Uterus (tissue), 4 donors: ENCODE data around the gene ZNF407. TPM values are rescaled to one million over a fixed set of nuclear protein-coding genes. Genes with fewer than 3 reads are reported as not detected.

Experiments
- DNase-seq, 2 donors: peaks; one replicate each; pipeline ENCODE4 v3.0.0-alpha.2; 2019 to 2020
- H3K27ac ChIP-seq, 2 donors: fragments of 200-600 bp; sonication (generic); 1 replicate in 1 of 2; 2 replicates in 1 of 2; pipeline ENCODE4 v1.5.1; 2016 to 2018
- H3K27me3 ChIP-seq, 2 donors: fragments of 200-600 bp; sonication (generic); one replicate each; pipeline ENCODE4 v1.5.1; 2018 to 2019; ENCODE audit warnings: control low read depth in 1 of 2
- H3K36me3 ChIP-seq, 2 donors: fragments of 200-600 bp; sonication (generic); one replicate each; pipeline ENCODE4 v1.5.1; 2019; ENCODE audit warnings: control low read depth in 1 of 2
- H3K4me1 ChIP-seq, 2 donors: fragments of 200-600 bp; sonication (generic); one replicate each; pipeline ENCODE4 v1.5.1; 2018 to 2019; ENCODE audit warnings: control low read depth in 1 of 2
- H3K4me3 ChIP-seq, 2 donors: fragments of 200-600 bp; sonication (generic); 1 replicate in 1 of 2; 2 replicates in 1 of 2; pipeline ENCODE4 v1.5.1; 2018 to 2019; ENCODE audit warnings: mild to moderate bottlenecking in 1 of 2
- H3K9me3 ChIP-seq, 2 donors: fragments of 200-600 bp; sonication (generic); one replicate each; pipeline ENCODE4 v1.5.1; 2019; ENCODE audit warnings: control low read depth in 1 of 2
- POLR2A ChIP-seq, 2 donors: fragments of 450-650 bp; IDR thresholded peaks; one replicate each; pipeline ENCODE4 v1.6.1; 2016; ENCODE audit warnings: antibody characterized with exemption in 2 of 2, mild to moderate bottlenecking in 1 of 2, moderate library complexity in 1 of 2
- intact Hi-C: fragments of 100-400 bp; cut with DNase I; formaldehyde crosslinking; loops from one replicate; pipeline ENCODE4 v1.15.1; 2023; ENCODE audit warnings: low total_unique reads
- total RNA-seq, 4 donors: library from RNA; depleted of rRNA in 3 of 4; stranded (reverse); fragments of >200 nt in 3 of 4; gene quantifications; one replicate each; pipeline versions ENCODE4 v1.1.0 to v1.2.4, GENCODE V29; 2014 to 2023
- TF ChIP-seq, protein P1 (sequence below), 4 experiments: fragments of 200-600 bp in 2 of 4; fragments of 450-650 bp in 2 of 4; sonication (generic) in 2 of 4; IDR thresholded peaks; one replicate each; pipeline ENCODE4 v1.5.1; 2016 to 2019; ENCODE audit warnings: antibody characterized with exemption in 4 of 4, mild to moderate bottlenecking in 2 of 4, moderate library complexity in 1 of 4
- donor health status: DM: yes; HTN: yes; CAD: no.

ZNF407 gene
- total RNA-seq, 4 donors from 2014 or later: 10.6 to 38.9 (median 23.7) TPM

DNA sequence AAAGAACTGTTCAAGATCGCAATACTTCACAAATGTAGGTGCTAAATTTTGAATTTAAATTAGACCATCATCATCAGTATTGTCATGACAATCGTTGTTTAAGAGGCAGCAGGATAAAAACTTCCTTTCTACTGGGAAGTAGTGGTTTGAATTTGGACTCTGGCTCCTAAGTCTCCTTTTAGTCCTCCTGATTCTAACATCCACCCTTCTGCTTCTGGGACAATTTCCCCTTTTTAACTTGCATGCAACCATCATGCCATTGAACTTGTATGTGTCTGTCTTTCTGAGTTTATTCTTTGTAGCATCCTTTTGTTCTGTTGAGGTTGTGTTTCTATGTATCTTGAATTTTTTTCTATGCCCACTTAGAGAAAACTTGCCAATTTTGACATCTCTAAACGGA, 361.5 kb downstream of the ZNF407 start:
- no peak for DNase-seq
- H3K27me3 ChIP-seq: no peaks in the 10 kb centered on the region
- H3K9me3 ChIP-seq: no peaks in the 10 kb centered on the region
- H3K4me1 ChIP-seq: no peaks in the 10 kb centered on the region
- H3K4me3 ChIP-seq: no peak overlapping the region
- intact Hi-C loops: no loop called here
- no peaks in the 10 kb centered on the region for H3K36me3 ChIP-seq
- H3K27ac ChIP-seq: no peak overlapping the region
- TF ChIP-seq, protein P1, sequence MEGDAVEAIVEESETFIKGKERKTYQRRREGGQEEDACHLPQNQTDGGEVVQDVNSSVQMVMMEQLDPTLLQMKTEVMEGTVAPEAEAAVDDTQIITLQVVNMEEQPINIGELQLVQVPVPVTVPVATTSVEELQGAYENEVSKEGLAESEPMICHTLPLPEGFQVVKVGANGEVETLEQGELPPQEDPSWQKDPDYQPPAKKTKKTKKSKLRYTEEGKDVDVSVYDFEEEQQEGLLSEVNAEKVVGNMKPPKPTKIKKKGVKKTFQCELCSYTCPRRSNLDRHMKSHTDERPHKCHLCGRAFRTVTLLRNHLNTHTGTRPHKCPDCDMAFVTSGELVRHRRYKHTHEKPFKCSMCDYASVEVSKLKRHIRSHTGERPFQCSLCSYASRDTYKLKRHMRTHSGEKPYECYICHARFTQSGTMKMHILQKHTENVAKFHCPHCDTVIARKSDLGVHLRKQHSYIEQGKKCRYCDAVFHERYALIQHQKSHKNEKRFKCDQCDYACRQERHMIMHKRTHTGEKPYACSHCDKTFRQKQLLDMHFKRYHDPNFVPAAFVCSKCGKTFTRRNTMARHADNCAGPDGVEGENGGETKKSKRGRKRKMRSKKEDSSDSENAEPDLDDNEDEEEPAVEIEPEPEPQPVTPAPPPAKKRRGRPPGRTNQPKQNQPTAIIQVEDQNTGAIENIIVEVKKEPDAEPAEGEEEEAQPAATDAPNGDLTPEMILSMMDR (IDR thresholded peaks at IDR 0.05): no peak
- no peak for TF ChIP-seq POLR2A (IDR thresholded peaks at IDR 0.05)

- no peak for TF ChIP-seq POLR2A (IDR thresholded peaks at IDR 0.05)
- TF ChIP-seq, protein P1 (IDR thresholded peaks at IDR 0.05): no peak
Measured at GRCh38 chr18:74961596-74961995, 363.9 kb downstream of the ZNF407 start.

DNA sequence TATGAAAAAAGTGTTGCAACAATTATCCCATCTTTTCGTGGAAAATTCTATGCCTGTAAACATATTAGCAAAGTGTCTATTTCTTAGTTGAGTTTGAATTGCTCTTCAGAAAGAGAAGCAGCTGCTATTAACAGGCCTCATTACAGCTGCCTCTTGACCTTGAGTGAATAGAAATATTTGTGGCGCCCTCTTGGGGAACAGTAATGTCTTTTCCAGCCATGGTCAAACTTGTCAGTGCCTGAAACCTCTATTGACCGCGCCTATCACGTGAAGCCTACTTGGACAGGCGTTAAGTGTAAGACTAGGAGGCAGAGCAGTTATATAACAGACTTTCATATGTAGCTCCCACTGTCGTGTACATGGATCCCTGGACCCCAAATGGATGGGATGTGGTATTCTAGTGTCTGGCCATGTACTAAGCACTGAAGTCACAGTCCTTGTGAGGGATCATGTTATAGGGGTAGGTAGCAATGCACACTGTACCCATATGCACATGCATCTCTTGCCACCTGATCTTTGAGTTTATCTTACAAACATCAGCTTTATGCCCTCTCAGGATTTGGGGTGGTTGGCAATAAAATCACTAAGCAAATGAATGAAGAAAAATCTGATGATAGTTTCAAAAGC, 366.3 kb downstream of the ZNF407 start:
- H3K27ac ChIP-seq: no peak overlapping the region
- H3K4me1 ChIP-seq: no peaks in the 10 kb centered on the region
- H3K36me3 ChIP-seq: no peaks in the 10 kb centered on the region
- H3K27me3 ChIP-seq: no peaks in the 10 kb centered on the region
- no peaks in the 10 kb centered on the region for H3K9me3 ChIP-seq
- DNase-seq: no peak
- TF ChIP-seq, protein P1 (IDR thresholded peaks at IDR 0.05): no peak
- no peak for TF ChIP-seq POLR2A (IDR thresholded peaks at IDR 0.05)
- intact Hi-C loops: no loop called here
- no peak overlapping the region for H3K4me3 ChIP-seq

More at GRCh38 chr18:74961596-74961995, 363.9 kb downstream of the ZNF407 start:
- Histone ChIP-seq H3K4me3 (no peak overlapping the region), H3K27ac (no peak overlapping the region), H3K27me3 (no peaks in the 10 kb centered on the region), H3K9me3 (no peaks in the 10 kb centered on the region), H3K36me3 (no peaks in the 10 kb centered on the region), H3K4me1 (no peaks in the 10 kb centered on the region)
- no peak for DNase-seq
- intact Hi-C loops: no loop called here

DNA sequence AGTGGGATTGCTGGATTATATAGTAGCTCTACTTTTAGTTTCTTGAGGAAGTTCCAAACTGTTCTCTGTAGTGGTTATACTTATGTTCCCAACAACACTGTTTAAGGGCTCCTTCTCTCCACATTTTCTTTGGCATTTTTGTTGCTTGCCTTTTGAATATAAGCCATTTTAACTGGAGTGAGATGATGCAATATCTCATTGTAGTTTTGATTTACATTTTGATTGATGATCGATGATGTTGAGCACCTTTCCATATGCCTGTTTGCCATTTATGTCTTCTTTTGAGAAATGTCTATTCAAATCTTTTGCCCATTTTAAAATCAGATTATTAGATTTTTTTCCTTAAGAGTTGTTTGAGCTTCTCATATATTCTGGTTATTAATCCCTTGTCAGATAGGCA, 368.0 kb downstream of the ZNF407 start:
- no peak overlapping the region for H3K27ac ChIP-seq
- H3K4me3 ChIP-seq: no peak overlapping the region
- H3K27me3 ChIP-seq: no peaks in the 10 kb centered on the region
- intact Hi-C loops: no loop called here
- DNase-seq: no peak
- H3K36me3 ChIP-seq: no peaks in the 10 kb centered on the region
- TF ChIP-seq, protein P1 (IDR thresholded peaks at IDR 0.05): no peak
- no peak for TF ChIP-seq POLR2A (IDR thresholded peaks at IDR 0.05)
- H3K4me1 ChIP-seq: no peaks in the 10 kb centered on the region
- H3K9me3 ChIP-seq: no peaks in the 10 kb centered on the region

DNA sequence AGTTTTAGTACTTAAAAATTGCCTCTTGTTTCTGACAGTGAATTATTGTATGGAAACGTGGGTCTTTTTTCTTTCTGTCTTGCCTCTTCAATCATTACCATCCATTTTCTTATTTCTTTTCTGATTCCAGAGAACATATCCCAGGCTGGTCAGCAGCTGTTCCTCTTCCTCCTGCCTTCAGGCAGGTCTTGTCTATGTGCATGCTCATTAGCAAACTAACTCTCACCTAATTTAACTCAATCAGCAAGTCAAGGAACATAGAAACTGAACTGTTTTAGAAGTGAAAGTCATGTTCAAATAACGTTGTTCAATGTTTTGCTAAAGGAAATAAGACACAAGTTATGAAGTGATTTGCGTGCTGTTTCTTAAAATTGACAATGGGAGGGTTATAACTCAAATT, 369.8 kb downstream of the ZNF407 start:
- Histone ChIP-seq H3K4me1 (no peaks in the 10 kb centered on the region), H3K9me3 (no peaks in the 10 kb centered on the region), H3K36me3 (no peaks in the 10 kb centered on the region), H3K4me3 (no peak overlapping the region), H3K27ac (no peak overlapping the region), H3K27me3 (no peaks in the 10 kb centered on the region)
- DNase-seq: no peak
- no peak for TF ChIP-seq POLR2A (IDR thresholded peaks at IDR 0.05)
- TF ChIP-seq, protein P1 (IDR thresholded peaks at IDR 0.05): no peak
- intact Hi-C loops: no loop called here
